Epithelial cell of proximal tubule (primary cell): ENCODE measurements around the gene SQSTM1. TPM values are rescaled to one million over a fixed set of nuclear protein-coding genes. Genes with fewer than 3 reads are reported as not detected.

Experiments used
- DNase-seq: peaks from one replicate; pipeline ENCODE4 v3.0.0-alpha.2; 2011; ENCODE audit warnings: low read depth
- H3K4me3 ChIP-seq: 2 replicates; pipeline ENCODE4 v1.5.1; 2011; ENCODE audit warnings: low read depth, mild to moderate bottlenecking, low read length
- CTCF ChIP-seq: conservative IDR thresholded peaks from 2 replicates; pipeline ENCODE4 v1.5.1; 2012; ENCODE audit warnings: low read depth, mild to moderate bottlenecking, low read length
- total RNA-seq: library from RNA; depleted of rRNA; stranded (reverse); fragments of >200 nt; gene quantifications from 2 replicates; pipeline ENCODE4 v1.2.3, GENCODE V29; 2015

SQSTM1 gene
- total RNA-seq, 1 donor from 2014 or later, result 233 TPM

GRCh38 chr5:179798771-179799643 lies 21.7 kb upstream of the SQSTM1 start:
- no peak for TF ChIP-seq CTCF
- DNase-seq, result no peak
- no peak overlapping the region for H3K4me3 ChIP-seq

GRCh38 chr5:179799644-179799973 lies 21.1 kb upstream of the SQSTM1 start:
- no peak for DNase-seq
- H3K4me3 ChIP-seq, result no peak overlapping the region
- TF ChIP-seq CTCF, result no peak

- no peak for TF ChIP-seq CTCF
- no peak overlapping the region for H3K4me3 ChIP-seq
- no peak for DNase-seq
Measured at GRCh38 chr5:179800071-179800695, 20.5 kb upstream of the SQSTM1 start.

GRCh38 chr5:179800696-179801201 lies 20.0 kb upstream of the SQSTM1 start:
- TF ChIP-seq CTCF, result no peak

GRCh38 chr5:179801304-179802206 lies 19.1 kb upstream of the SQSTM1 start:
- peak; percentile 58 for TF ChIP-seq CTCF
- no peak overlapping the region for H3K4me3 ChIP-seq
- DNase-seq, result no peak

More at GRCh38 chr5:179800696-179801201, 20.0 kb upstream of the SQSTM1 start:
- no peak for DNase-seq
- H3K4me3 ChIP-seq, result no peak overlapping the region

- no peak for DNase-seq
- no peak for TF ChIP-seq CTCF
- H3K4me3 ChIP-seq, result no peak overlapping the region
Measured at GRCh38 chr5:179802207-179802883, 18.4 kb upstream of the SQSTM1 start.
